GM19099 (cell line): ENCODE results near the gene KLHL42.

Experiments used
- POLR2A ChIP-seq: IDR thresholded peaks from 3 replicates; pipeline ENCODE4 v1.6.1; 2011; ENCODE audit warnings: low read depth; ENCODE audit not compliant: insufficient read length; ENCODE audit errors: extremely low read depth

KLHL42 gene

GRCh38 chr12:27772328-27773049 is 7.5 kb upstream of the KLHL42 start:
- no peak for TF ChIP-seq POLR2A

DNA sequence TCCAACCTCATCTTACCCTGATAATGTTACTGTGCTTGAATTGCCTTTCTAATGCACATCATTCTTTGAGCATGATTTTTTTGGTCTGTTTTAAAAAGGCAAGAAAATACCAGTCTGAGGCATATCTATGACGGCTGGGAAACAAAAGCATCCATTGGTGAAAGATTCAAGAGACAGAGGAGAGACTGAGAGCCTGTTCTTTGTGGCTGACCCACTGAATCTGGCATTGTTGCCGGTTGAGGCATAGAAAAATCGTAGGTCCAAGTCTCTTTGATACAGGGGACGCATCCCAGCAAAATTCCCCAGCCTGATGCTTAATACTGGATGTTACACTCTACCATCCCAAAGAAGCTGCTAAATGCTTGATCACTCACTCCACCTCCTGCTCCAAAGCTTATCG is 2.9 kb upstream of the KLHL42 start:
- TF ChIP-seq POLR2A, result no peak

GRCh38 chr12:27778206-27778605 is 1.8 kb upstream of the KLHL42 start:
- TF ChIP-seq POLR2A, result no peak

- no peak for TF ChIP-seq POLR2A
These were observed 565 bp upstream of the KLHL42 start for GRCh38 chr12:27779416-27779919.

GRCh38 chr12:27780612-27781408 is 777 bp downstream of the KLHL42 start:
- no peak for TF ChIP-seq POLR2A

DNA sequence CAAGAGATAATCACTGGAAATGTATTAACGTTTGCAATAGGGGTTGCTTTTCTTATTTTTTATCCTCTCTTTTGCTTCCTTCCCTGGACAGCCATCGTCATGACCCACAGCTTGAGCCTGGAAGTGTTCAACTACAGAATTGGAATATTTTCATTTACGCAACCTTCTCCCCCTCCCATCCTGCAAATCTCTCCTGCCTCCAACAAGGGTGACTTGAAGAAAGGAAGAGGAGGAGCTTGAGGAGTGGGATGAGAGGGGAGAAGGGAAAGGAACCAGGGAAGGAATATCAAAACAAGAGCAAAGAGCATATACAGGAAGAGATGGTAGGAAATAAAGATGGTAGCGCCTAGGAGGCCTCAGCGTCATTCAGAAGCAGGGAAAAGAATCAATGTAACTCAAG is 1.6 kb downstream of the KLHL42 start:
- no peak for TF ChIP-seq POLR2A

GRCh38 chr12:27782481-27782880 is 2.4 kb downstream of the KLHL42 start:
- no peak for TF ChIP-seq POLR2A

DNA sequence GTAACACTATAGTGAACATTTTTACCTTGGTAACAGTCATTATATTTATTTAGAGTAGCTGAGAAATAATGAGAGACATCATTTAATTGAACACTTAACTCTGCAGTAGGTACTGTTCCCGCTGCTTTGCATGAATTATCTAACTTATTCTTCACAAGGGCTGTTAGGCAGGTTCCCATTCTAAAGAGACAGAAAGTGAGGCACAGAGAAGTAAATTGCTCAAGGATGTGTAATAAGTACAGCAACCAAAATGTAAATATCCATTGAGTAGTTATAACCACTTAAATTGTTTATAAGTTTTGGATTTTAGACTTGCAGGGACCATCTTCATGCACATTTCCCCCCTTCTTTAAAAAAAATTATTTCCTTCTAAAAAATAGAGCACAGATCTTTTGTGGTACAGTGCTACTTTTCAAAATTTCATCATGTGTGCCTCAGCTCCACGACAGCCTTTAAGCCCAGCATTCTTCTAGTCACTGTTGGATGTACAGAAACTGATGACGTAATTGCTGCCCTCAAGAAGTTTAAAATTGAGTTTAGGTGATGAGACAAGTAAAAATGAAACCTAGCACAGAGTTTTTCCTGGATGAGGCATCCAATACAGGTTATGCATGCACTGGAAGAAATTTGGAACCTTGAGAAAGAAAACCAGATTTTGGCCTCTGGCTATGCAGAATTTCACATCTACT is 6.0 kb downstream of the KLHL42 start:
- TF ChIP-seq POLR2A, result no peak

- no peak for TF ChIP-seq POLR2A
These were observed 7.5 kb downstream of the KLHL42 start for GRCh38 chr12:27787559-27787958.

DNA sequence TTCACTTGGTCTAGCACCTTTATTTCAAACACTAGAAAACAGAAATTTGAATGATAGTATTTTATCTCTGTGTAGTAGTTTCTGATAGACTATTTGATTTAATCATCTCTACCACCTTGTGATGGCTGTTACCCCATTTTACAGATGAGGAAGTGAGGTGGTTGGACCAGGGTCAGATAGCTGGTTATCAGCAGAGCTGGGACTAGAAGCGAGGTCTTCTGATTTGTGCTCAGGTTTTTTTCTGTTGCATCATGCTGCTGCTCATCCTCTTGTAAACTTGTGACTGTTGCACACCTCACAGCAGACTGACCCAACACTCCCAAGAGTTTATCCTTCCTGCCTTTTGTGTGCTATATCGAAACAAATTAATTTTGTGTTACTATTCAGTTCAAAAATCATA is 10.1 kb downstream of the KLHL42 start:
- TF ChIP-seq POLR2A, result no peak

DNA sequence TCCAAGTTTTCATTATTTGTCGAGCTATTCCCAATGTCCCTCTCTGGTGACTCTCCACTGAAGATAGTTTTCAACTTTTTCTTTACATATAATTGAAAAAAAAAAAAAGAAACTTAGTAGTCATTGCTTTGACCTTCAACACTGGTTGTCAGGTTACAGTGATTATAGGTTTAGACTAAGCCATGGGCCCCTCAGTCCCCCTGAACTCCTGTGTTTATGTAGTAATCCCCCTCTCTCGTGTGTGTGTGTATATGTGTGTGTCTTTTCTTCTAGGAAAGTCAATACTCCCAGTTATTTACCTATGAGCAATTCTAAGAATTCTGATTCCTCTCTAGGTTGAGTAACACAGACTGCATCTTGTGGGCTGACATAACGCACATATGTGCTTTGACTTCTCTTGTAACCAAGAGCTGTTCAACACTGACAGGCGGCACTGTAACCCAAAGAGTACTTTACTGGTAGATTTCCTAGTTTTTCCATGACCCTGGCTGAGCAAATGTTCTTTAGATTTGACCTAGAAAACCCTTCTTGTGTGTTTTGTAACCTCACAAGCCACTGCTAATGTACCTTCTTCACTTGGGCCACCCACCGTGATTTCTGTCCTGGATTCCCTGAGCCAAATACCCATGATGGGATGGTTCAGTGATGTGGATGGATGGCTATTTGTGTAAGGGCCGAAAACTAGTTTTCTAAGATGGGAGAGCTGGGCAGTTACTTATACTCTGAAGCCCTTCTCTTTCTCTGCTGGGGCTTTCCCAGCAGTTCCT is 15.0 kb downstream of the KLHL42 start:
- no peak for TF ChIP-seq POLR2A

- TF ChIP-seq POLR2A, result no peak
These were observed 16.1 kb downstream of the KLHL42 start for GRCh38 chr12:27796128-27796527.

GRCh38 chr12:27797301-27798025 is 17.4 kb downstream of the KLHL42 start:
- TF ChIP-seq POLR2A, result no peak

- TF ChIP-seq POLR2A, result no peak
These were observed 20.8 kb downstream of the KLHL42 start for GRCh38 chr12:27800819-27801218.
